SW480 (cell line): ENCODE data around the gene KDM5B.

Experiments
- DNase-seq: peaks from one replicate; pipeline ENCODE4 v3.0.0-alpha.2; 2016; ENCODE audit warnings: low spot score

Gene KDM5B

DNA sequence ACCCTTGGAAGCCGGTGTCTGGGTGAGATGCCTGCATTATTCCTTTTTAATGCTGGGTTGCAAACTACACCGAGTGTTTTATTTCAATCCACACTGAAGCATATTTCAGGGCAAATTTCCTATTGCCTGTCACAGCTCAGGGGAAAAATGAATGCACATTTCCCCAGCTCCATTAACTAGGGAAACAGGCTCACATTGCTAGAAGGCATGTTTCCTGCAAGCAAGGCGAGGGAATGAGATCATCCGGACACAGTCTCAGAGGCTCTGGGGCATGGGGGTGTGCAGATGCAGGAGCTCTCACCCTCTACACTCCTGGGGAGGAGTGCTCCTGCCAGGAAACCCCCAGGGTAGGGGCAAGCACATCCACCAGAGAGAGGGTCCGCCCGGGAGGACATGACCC lies 122.6 kb downstream of the KDM5B start:
- DNase-seq, result no peak

DNA sequence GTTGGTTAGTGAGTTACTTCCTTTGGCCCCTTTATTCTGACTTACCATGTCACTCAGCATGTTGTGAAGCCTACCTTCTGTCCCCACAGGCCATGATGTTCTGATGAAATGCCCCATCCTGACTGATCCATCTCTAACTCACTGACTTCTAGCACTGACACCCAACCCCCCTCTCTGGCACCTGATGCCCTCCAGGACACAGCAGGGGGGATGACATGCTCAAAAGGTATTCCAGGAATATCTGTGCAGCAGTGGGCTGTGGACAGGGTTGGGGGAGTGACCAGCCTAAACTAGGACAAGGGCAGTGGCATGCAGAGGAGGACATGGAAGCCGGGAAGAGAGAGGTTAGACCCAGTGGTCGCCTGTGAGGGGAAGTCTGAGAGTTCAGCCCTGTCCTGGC lies 123.5 kb downstream of the KDM5B start:
- no peak for DNase-seq

DNA sequence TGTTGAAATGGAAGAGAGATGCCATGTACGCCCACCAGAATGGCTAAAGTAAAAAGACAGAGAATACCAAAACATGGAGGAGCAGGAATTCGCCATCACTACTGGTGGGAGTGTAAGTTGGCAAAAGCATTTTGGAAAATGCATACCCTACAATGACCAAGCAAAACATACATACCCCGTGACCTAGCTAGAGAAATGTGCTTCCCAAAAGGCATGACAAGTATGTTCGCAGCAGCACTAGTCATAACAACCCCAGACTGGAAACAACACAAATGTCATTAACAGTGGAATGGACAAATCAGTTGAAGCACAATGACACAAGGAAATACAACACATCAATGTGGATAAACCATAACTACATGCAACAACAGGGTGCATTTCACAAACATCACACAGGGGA lies 125.2 kb downstream of the KDM5B start:
- DNase-seq, result no peak

DNA sequence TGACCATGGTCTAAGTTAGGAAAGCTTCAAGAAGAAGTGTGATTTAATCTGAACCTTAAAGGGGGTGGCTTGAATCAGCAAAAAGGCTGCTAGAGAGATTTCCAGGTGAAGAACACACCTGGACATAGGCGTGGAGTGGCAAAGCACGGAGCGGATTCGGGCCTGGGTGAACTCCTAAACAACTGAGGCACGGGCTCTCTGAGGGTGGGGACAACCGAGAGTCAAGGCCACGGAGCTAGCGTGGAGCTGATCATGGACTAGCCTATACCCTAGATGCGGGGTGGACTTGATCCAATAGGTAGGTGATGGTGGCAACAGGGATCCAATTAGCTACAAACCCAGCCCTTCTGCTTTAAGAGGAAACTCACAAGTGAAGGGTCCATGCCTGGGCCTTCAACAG lies 125.7 kb downstream of the KDM5B start:
- no peak for DNase-seq

DNA sequence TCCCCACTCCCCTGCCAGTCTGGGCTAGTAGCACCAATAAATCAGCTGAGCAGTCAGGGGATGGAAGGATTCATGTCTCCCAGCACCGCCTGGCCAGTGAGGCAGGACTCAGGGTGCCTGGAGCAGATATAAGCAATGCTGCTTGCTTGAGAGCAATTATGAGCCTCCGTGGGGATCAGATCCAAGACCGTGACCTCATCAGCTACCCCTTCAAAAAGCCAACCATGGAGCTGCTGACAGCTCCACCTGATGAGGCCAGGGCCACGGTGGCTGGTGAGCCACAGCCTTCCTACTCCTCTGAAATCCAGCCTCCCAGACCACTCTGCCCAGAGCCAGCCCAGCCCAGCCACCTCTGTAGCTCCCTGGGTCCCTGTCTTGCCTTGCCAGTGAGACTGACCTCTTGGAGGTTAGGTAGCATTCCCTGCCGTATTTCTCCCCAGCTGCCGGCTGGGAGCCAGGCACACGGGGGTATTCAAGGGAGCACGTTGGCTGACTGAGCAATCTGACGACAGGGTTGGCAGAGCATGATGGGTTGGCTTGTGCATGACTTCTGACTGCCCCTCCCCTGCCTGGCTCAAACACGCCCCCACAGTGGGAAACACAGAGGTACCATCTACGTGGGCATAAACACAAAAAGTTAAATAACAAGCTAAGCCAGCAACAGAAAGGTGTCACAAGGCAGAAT lies 126.3 kb downstream of the KDM5B start:
- no peak for DNase-seq

DNA sequence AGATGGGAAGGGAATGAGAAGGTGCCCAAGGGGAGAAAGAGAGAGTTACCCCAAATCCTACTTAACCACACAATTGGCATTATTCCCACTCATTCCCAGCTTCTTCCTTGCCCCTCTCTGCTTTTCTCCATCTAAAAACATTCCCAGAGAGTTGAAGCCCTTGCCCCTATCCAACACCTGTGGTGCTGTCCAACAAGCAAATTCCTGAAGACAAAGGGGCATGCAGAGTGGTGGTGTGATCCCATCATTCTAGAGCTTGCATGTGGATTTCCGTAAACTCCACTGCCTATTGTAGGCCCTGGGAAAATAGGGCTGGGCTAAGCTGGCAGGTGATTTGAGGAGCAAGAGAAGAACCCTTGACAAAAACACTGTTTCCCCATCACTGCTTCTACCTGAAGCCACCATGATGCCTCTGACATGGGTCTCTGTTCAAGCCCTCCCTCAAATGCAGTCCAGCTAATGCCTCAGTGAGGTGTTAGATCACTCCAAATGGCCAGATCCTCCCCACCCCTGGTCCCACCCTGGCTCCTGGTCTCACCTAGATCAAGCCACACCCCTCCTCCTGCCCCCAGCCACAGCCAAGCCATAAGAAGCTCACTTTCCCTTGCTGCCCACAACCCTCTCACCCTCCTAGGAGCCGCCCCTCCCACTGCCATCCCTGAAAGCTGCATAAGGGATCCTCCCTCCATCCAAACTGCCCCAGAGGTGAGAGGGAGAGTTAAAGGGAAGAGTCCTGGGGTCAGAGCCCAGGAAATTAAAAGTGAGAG lies 127.5 kb downstream of the KDM5B start:
- no peak for DNase-seq

DNA sequence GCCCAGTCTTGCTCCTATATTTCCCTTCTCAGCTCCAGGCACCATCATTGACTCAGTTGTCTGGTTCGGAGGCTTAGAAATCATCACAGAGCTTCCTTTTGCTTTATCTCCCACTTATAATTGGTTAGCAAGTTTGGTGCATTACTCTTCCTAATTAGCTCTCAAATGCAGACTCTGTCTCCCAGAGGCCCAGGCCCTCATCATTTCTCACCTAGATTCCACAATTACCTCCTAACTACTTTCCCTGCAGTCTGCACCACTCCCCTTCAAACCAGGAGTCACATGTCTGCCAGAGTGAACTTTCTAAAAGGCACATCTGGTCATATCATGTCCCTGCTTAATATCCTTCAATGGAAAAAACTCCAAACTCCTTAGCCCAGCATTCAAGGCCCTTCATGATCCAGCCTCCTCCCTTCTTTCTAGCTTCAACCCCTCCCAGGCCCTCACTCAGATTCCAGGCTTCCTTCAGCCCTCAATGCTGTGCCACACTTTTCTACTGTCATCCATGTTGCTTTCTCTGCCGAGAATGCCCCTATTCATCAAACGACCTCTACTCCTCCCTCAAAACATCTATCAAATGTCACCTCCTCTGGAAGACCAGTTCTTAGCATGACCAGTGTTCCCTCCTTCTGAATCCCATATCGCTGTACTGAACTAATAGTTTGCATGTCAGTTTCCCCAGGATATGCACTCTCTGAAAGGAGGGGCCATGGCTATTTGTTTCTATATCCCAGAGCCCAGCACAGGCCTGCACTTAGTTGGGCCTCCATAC lies 128.6 kb downstream of the KDM5B start:
- no peak for DNase-seq

DNA sequence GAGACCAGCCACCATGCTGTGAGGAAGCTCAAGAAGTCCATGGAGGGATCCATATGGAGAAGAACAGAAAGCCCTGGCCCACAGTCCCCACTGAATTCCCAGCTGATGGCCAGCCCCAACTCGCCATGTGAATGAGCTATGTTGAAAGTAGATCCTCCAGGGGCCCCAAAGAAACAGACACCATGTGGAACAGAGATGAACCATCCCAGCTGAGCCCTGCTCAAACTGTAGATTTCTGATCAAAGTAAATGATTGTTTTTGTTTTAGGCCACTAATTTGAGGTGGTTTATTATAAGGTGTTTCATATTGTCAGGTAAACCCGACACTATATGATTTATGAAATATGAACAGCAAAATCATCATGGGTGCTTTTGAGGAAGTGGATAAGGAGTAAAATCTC lies 130.8 kb downstream of the KDM5B start:
- no peak for DNase-seq
